Fibroblast of peridontal ligament (primary cell): ENCODE results near the gene OSBPL8.
A peak's percentile ranks its signal among the peaks of the same experiment; 100 is the strongest.

Experiments used
- DNase-seq: peaks from one replicate; pipeline ENCODE4 v3.0.0-alpha.2; 2010; ENCODE audit errors: extremely low read depth

OSBPL8 gene

GRCh38 chr12:76559400-76560085 is at the start of gene OSBPL8:
OSBPL8 (minus strand) TSS chr12:76559771; CDS start chr12:76487551, 72,220 bp downstream.
- peak; percentile 82 for DNase-seq

GRCh38 chr12:76608070-76608469 is 48.5 kb upstream of the OSBPL8 start:
- no peak for DNase-seq

GRCh38 chr12:76595056-76595455 is 35.5 kb upstream of the OSBPL8 start:
- DNase-seq: peak; percentile 40

GRCh38 chr12:76591476-76591875 is 31.9 kb upstream of the OSBPL8 start:
- peak; percentile 90 for DNase-seq

GRCh38 chr12:76590131-76590530 is 30.6 kb upstream of the OSBPL8 start:
- no peak for DNase-seq

- DNase-seq: peak; percentile 92
Measured at GRCh38 chr12:76588881-76589565, 29.5 kb upstream of the OSBPL8 start.

GRCh38 chr12:76587428-76588178 is 28.0 kb upstream of the OSBPL8 start:
- DNase-seq: peak; percentile 88

GRCh38 chr12:76586764-76587395 is 27.3 kb upstream of the OSBPL8 start:
- DNase-seq: peak; percentile 84

GRCh38 chr12:76583301-76583700 is 23.7 kb upstream of the OSBPL8 start:
- no peak for DNase-seq

GRCh38 chr12:76573840-76574373 is 14.3 kb upstream of the OSBPL8 start:
- DNase-seq: no peak

GRCh38 chr12:76571256-76571655 is 11.7 kb upstream of the OSBPL8 start:
- peak; percentile 52 for DNase-seq

GRCh38 chr12:76569685-76570604 is 10.4 kb upstream of the OSBPL8 start:
- DNase-seq: no peak

GRCh38 chr12:76568888-76569551 is 9.4 kb upstream of the OSBPL8 start:
- no peak for DNase-seq

- no peak for DNase-seq
Measured at GRCh38 chr12:76568130-76568529, 8.6 kb upstream of the OSBPL8 start.

GRCh38 chr12:76563061-76563460 is 3.5 kb upstream of the OSBPL8 start:
- DNase-seq: no peak

- DNase-seq: no peak
Measured at GRCh38 chr12:76562130-76562529, 2.6 kb upstream of the OSBPL8 start.

- DNase-seq: no peak
Measured at GRCh38 chr12:76560086-76560491, 518 bp upstream of the OSBPL8 start.

- peak; percentile 29 for DNase-seq
Measured at GRCh38 chr12:76558684-76559399, 729 bp downstream of the OSBPL8 start.

GRCh38 chr12:76556368-76556767 is 3.2 kb downstream of the OSBPL8 start:
- no peak for DNase-seq

GRCh38 chr12:76555797-76556196 is 3.8 kb downstream of the OSBPL8 start:
- no peak for DNase-seq
